Heart right ventricle (tissue), 16 donors: ENCODE data around the gene B3GALT4. TPM values are rescaled to one million over a fixed set of nuclear protein-coding genes. Genes with fewer than 3 reads are reported as not detected.

ENCODE experiments used
- ATAC-seq, 8 donors: fragments of 200-7000 bp; cut with Tn5 transposase; one replicate each; pipeline ENCODE4 v1.9.1; 2020; ENCODE audit warnings: mild to moderate bottlenecking in 8 of 8, moderate library complexity in 8 of 8, moderate number of reproducible peaks in 1 of 8
- DNase-seq, 2 donors: peaks; one replicate each; pipeline ENCODE4 v3.0.0-alpha.2; 2020
- H3K27ac ChIP-seq, 10 donors: fragments of 200-600 bp; sonication (generic) in 2 of 10; one replicate each; pipeline versions ENCODE4 v1.5.0 to v1.8.0; 2020 to 2022; ENCODE audit warnings: mild to moderate bottlenecking in 3 of 10
- H3K27me3 ChIP-seq, 7 donors: fragments of 200-600 bp; one replicate each; pipeline ENCODE4 v1.8.0; 2021 to 2022; ENCODE audit warnings: mild to moderate bottlenecking in 2 of 7
- H3K36me3 ChIP-seq, 9 donors: fragments of 200-600 bp; sonication (generic) in 1 of 9; one replicate each; pipeline versions ENCODE4 v1.5.0 to v1.8.0; 2020 to 2022; ENCODE audit warnings: mild to moderate bottlenecking in 2 of 9
- H3K4me1 ChIP-seq, 9 donors: fragments of 200-600 bp; sonication (generic) in 1 of 9; one replicate each; pipeline versions ENCODE4 v1.5.0 to v1.8.0; 2020 to 2022; ENCODE audit warnings: mild to moderate bottlenecking in 4 of 9
- H3K4me3 ChIP-seq, 10 donors: fragments of 200-600 bp; sonication (generic) in 2 of 10; one replicate each; pipeline versions ENCODE4 v1.5.0 to v1.8.0; 2020 to 2022; ENCODE audit warnings: mild to moderate bottlenecking in 7 of 10, moderate library complexity in 2 of 10
- H3K9me3 ChIP-seq, 11 donors: fragments of 200-600 bp in 10 of 11; sonication (generic) in 2 of 11; one replicate each; pipeline versions ENCODE4 v1.5.0 to v1.8.0; 2013 to 2022; ENCODE audit warnings: mild to moderate bottlenecking in 2 of 11, control low read depth in 1 of 11, moderate library complexity in 1 of 11
- WGBS, 2 donors: extraction: QIAGEN DNeasy Blood & Tissue Kit; methylation state at CpG; one replicate each; pipeline ENCODE4 v1.1.7; 2013; ENCODE audit warnings: inconsistent platforms in 1 of 2; 5-methylcytosine and 5-hydroxymethylcytosine counted together
- intact Hi-C, 10 donors: fragments of 100-400 bp; cut with DNase I; formaldehyde crosslinking; loops; one replicate each; pipeline versions ENCODE4 v1.11.1 to v1.14.2; 2022
- polyA plus RNA-seq, 2 donors: library from polyadenylated mRNA; stranded (reverse); fragments of 200-250 nt; gene quantifications; one replicate each; pipeline ENCODE4 v1.2.3, GENCODE V29; 2013
- total RNA-seq, 10 donors: library from RNA; stranded (reverse); fragmentation: NEBNext Ultra II Directional in 3 of 10; extraction: Animal tissue kit (Norgen Biotek cat#: 25700) in 3 of 10; gene quantifications; one replicate each; pipeline versions ENCODE4 v1.2.1 to v1.2.4, GENCODE V29; 2021 to 2023
- TF ChIP-seq, protein P1 (sequence below), 9 donors: fragments of 200-600 bp; sonication (generic) in 2 of 9; IDR thresholded peaks; one replicate each; pipeline versions ENCODE4 v1.5.0 to v1.8.0; 2021 to 2022; ENCODE audit warnings: antibody characterized with exemption in 9 of 9, mild to moderate bottlenecking in 5 of 9, moderate library complexity in 1 of 9
- donor health status: Arrhythmogenic right ventricular cardiomyopathy.
- donor health status: ischemic (EF 13 %, LVEDD 7.1; RV severe dilation, severe dysfunction).
- donor health status: healthy with polysubstance abuse.
- donor health status: DM: no; HTN: yes; CAD: no.
- donor health status: DM: no; HTN: no; CAD: no.
- donor health status: ischemic (EF 25% LVEDD 6.9; RV normal size, moderate dysfunction).
- donor health status: ischemic (EF 25% LVEDD 5.7; RV mildly dilated, moderate dysfunction).
- donor health status: healthy.
- donor health status: DM: yes; HTN: yes; CAD: no.
- donor health status: Ischemic cardiomyopathy.
- donor health status: ischemic (EF 35%, LVEDD 5.7; RV mildly dilated, moderate dysfunction).
- donor health status: nonischemic (EF 11% LVEDD 7.7; RV severe dilation, severe dysfunction).
- donor health status: DM: yes; HTN: yes; CAD: no.
- donor health status: PGD.
- donor health status: ischemic (EF 29% LVEDD 5.4; RV normal size, mild dysfunction).
- donor health status: nonischemic (EF 23%, LVEDD 6.1; RV moderate dilation, normal function).

Gene B3GALT4
- total and polyA plus RNA-seq, 12 donors, result 5.3 to 12.2 (median 8.0) TPM

- Histone ChIP-seq H3K4me1 (peaks cover 10 to 62% (median 53%) of the 10 kb centered on the region in 9 donors), H3K36me3 (peaks cover 0 to 74% (median 44%) of the 10 kb centered on the region in 9 donors), H3K27me3 (no peaks in the 10 kb centered on the region), H3K4me3 (peak within 1 kb of the TSS; percentile 70 to 88 (median 80)), H3K9me3 (no peaks in the 10 kb centered on the region), H3K27ac (peak within 1 kb of the TSS; percentile 87 to 98 (median 93))
- ATAC-seq (peak; percentile 94 to 98 (median 98)), DNase-seq (peak; percentile 83 to 96)
- WGBS, 2 donors, result 0 to 1% methylated on average over 48 of the region's 48 CpGs
- intact Hi-C loops, result loop anchor here in 2 of 10 donors (1.0 to 2.0 kb wide), 2 partner anchors 28 to 45 kb away; partner anchors contain the start of gene ZBTB22 (in 1 of the 2)
- TF ChIP-seq, protein P1, sequence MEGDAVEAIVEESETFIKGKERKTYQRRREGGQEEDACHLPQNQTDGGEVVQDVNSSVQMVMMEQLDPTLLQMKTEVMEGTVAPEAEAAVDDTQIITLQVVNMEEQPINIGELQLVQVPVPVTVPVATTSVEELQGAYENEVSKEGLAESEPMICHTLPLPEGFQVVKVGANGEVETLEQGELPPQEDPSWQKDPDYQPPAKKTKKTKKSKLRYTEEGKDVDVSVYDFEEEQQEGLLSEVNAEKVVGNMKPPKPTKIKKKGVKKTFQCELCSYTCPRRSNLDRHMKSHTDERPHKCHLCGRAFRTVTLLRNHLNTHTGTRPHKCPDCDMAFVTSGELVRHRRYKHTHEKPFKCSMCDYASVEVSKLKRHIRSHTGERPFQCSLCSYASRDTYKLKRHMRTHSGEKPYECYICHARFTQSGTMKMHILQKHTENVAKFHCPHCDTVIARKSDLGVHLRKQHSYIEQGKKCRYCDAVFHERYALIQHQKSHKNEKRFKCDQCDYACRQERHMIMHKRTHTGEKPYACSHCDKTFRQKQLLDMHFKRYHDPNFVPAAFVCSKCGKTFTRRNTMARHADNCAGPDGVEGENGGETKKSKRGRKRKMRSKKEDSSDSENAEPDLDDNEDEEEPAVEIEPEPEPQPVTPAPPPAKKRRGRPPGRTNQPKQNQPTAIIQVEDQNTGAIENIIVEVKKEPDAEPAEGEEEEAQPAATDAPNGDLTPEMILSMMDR (IDR thresholded peaks at IDR 0.05), result no peak
These were observed 5.3 kb upstream of the B3GALT4 start, which contains the start of the genes RPS18 and VPS52 for GRCh38 chr6:33271468-33272274. Gene RPS18, plus strand, starts transcription at chr6:33272075. Its CDS starts 45 bp downstream, at chr6:33272120. Gene VPS52, minus strand, starts transcription at chr6:33271876. Its CDS starts 201 bp downstream, at chr6:33271675.

DNA sequence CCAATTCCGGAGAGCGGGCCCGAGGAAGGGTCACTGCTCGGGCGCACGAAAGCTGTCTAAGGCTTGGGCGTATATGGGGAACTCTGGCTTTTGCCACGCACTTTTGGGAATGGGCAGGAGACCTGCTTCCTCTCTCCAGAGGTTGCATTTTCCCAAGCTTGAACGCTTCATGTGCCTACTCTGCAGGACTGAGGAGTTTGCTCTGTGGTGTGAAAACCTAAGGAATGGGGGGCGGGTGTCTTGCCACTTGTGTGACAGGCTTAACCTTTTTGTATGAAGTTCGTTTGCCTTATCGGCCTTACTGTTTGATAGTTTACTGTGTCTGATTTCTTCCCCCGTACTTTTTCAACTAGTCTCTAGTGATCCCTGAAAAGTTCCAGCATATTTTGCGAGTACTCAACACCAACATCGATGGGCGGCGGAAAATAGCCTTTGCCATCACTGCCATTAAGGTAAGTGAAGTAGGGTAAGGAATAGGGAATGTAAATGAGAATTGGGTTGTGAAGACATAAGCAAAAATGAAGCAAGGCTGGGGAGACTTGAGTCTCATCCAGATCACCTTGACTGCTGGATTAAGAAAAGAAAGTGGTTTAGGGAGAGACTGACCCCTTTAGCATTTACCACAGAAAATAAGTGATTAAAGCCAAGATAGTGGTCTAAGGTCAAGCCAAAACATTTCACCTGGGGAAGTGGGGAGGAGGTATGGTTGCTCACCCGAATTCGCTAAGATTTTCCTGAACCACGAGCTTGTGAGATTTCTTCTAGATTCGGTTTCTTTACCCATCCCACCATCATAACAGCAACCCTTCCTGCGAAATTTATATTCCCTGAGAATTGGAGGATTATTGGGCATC lies 4.4 kb upstream of the B3GALT4 start:
- TF ChIP-seq, protein P1 (IDR thresholded peaks at IDR 0.05), result no peak
- intact Hi-C loops, result loop anchor here in 1 of 10 donors (2.0 kb wide), 1 partner anchor 44 kb away; the partner anchor contains the start of gene ZBTB22
- DNase-seq, result no peak
- Histone ChIP-seq H3K4me3 (peak overlapping the region; percentile 70 to 88 (median 80)), H3K27me3 (no peaks in the 10 kb centered on the region), H3K27ac (peak overlapping the region in 9 of 10 donors; percentile 75 to 98 (median 93)), H3K36me3 (peaks cover 0 to 66% (median 36%) of the 10 kb centered on the region in 9 donors), H3K9me3 (no peaks in the 10 kb centered on the region), H3K4me1 (peaks cover 10 to 65% (median 55%) of the 10 kb centered on the region in 9 donors)
- peak; percentile 1 to 31 (median 16) for ATAC-seq
- WGBS, 2 donors, result 10 to 13% methylated on average over 22 of the region's 22 CpGs

DNA sequence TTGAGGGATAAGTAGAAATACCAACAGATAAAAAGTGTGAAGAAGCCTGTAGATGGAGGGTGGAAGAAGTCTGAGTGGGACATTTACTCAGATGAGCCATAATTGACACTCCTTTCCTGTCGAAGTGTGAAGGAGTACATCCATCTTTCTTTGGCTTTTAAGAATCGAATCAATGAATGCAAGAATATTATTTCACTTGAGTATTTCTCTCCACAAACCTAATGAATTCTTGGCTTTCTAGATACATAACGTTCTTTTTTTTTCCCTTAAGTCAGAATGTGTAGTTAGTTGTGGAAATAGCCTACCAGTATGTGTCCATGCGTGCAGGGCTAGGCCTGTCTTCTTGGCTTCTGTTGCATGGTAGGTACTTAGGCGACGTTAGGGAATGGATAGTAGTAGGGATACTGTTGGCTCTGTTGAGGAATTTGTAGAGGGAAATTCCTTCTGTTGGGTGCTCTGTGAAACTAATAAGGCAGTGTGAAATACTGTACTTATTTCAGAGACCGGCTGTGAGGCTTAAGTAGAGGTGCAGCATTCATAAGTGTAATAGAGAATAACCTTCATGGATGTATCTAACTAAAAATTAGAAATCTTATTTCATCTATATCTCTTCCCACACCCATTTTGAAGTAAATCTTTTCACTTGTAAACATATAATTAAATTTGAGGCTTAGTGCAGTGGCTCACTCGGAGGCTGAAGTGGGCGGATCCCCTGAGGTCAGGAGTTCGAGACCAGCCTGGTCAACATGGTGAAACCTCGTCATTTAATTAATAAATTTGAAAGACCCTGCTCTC lies 3.6 kb upstream of the B3GALT4 start:
- peaks cover 10 to 73% (median 63%) of the 10 kb centered on the region in 9 donors for H3K4me1 ChIP-seq
- DNase-seq, result no peak
- peaks cover 0 to 60% (median 28%) of the 10 kb centered on the region in 9 donors for H3K36me3 ChIP-seq
- H3K27me3 ChIP-seq, result no peaks in the 10 kb centered on the region
- H3K9me3 ChIP-seq, result no peaks in the 10 kb centered on the region
- TF ChIP-seq, protein P1 (IDR thresholded peaks at IDR 0.05), result no peak
- ATAC-seq, result no peak
- H3K4me3 ChIP-seq, result peak overlapping the region in 9 of 10 donors; percentile 70 to 88 (median 81)
- H3K27ac ChIP-seq, result peak overlapping the region in 5 of 10 donors; percentile 15 to 97 (median 93)
- intact Hi-C loops, result loop anchor here in 1 of 10 donors (2.0 kb wide), 1 partner anchor 43 kb away; the partner anchor contains the start of gene ZBTB22
- 66 to 67% methylated on average over 11 of the region's 11 CpGs for WGBS, 2 donors
